Activated T-helper 1 cell treated with anti-CD3 and anti-CD28 coated beads, Interleukin-2, amount 50 U/mL, for 16 hours (primary cell): ENCODE measurements around the gene GJD3.

Experiments
- DNase-seq, 2 donors: peaks; one replicate each; pipeline ENCODE4 v3.0.0-alpha.2; 2020; ENCODE audit warnings: low read depth in 1 of 2, low spot score in 1 of 2

GJD3 gene

GRCh38 chr17:40323391-40324381 is 40.9 kb downstream of the GJD3 start:
- DNase-seq: peak in 1 of 2 donors; percentile 67

- peak; percentile 69 to 76 for DNase-seq
Measured at GRCh38 chr17:40322358-40323315, 41.9 kb downstream of the GJD3 start.

- DNase-seq: no peak
Measured at GRCh38 chr17:40321961-40322357, 42.6 kb downstream of the GJD3 start.

- no peak for DNase-seq
Measured at GRCh38 chr17:40321524-40321929, 43.0 kb downstream of the GJD3 start.

- no peak for DNase-seq
Measured at GRCh38 chr17:40320756-40321523, 43.6 kb downstream of the GJD3 start.

- peak; percentile 67 to 69 for DNase-seq
Measured at GRCh38 chr17:40319651-40320540, 44.6 kb downstream of the GJD3 start.

- DNase-seq: no peak
Measured at GRCh38 chr17:40318830-40319391, 45.6 kb downstream of the GJD3 start.

- DNase-seq: peak; percentile 82 to 88
Measured at GRCh38 chr17:40317880-40318829, 46.4 kb downstream of the GJD3 start.

- DNase-seq: no peak
Measured at GRCh38 chr17:40317345-40317873, 47.1 kb downstream of the GJD3 start.

- no peak for DNase-seq
Measured at GRCh38 chr17:40316571-40317344, 47.8 kb downstream of the GJD3 start.

- DNase-seq: no peak
Measured at GRCh38 chr17:40315678-40316570, 48.6 kb downstream of the GJD3 start.

- DNase-seq: no peak
Measured at GRCh38 chr17:40315206-40315605, 49.3 kb downstream of the GJD3 start.

- peak; percentile 82 to 86 for DNase-seq
Measured at GRCh38 chr17:40314584-40314956, 50.0 kb downstream of the GJD3 start.

GRCh38 chr17:40313668-40314583 is 50.6 kb downstream of the GJD3 start:
- no peak for DNase-seq
